Uterus (tissue), 4 donors: ENCODE data around the gene HOXB4. TPM values are rescaled to one million over a fixed set of nuclear protein-coding genes. Genes with fewer than 3 reads are reported as not detected.

Source experiments
- DNase-seq, 2 donors: peaks; one replicate each; pipeline ENCODE4 v3.0.0-alpha.2; 2019 to 2020
- H3K27ac ChIP-seq, 2 donors: fragments of 200-600 bp; sonication (generic); 1 replicate in 1 of 2; 2 replicates in 1 of 2; pipeline ENCODE4 v1.5.1; 2016 to 2018
- H3K27me3 ChIP-seq, 2 donors: fragments of 200-600 bp; sonication (generic); one replicate each; pipeline ENCODE4 v1.5.1; 2018 to 2019; ENCODE audit warnings: control low read depth in 1 of 2
- H3K36me3 ChIP-seq, 2 donors: fragments of 200-600 bp; sonication (generic); one replicate each; pipeline ENCODE4 v1.5.1; 2019; ENCODE audit warnings: control low read depth in 1 of 2
- H3K4me1 ChIP-seq, 2 donors: fragments of 200-600 bp; sonication (generic); one replicate each; pipeline ENCODE4 v1.5.1; 2018 to 2019; ENCODE audit warnings: control low read depth in 1 of 2
- H3K4me3 ChIP-seq, 2 donors: fragments of 200-600 bp; sonication (generic); 1 replicate in 1 of 2; 2 replicates in 1 of 2; pipeline ENCODE4 v1.5.1; 2018 to 2019; ENCODE audit warnings: mild to moderate bottlenecking in 1 of 2
- H3K9me3 ChIP-seq, 2 donors: fragments of 200-600 bp; sonication (generic); one replicate each; pipeline ENCODE4 v1.5.1; 2019; ENCODE audit warnings: control low read depth in 1 of 2
- POLR2A ChIP-seq, 2 donors: fragments of 450-650 bp; IDR thresholded peaks; one replicate each; pipeline ENCODE4 v1.6.1; 2016; ENCODE audit warnings: antibody characterized with exemption in 2 of 2, mild to moderate bottlenecking in 1 of 2, moderate library complexity in 1 of 2
- intact Hi-C: fragments of 100-400 bp; cut with DNase I; formaldehyde crosslinking; loops from one replicate; pipeline ENCODE4 v1.15.1; 2023; ENCODE audit warnings: low total_unique reads
- total RNA-seq, 4 donors: library from RNA; depleted of rRNA in 3 of 4; stranded (reverse); fragments of >200 nt in 3 of 4; gene quantifications; one replicate each; pipeline versions ENCODE4 v1.1.0 to v1.2.4, GENCODE V29; 2014 to 2023
- TF ChIP-seq, protein P1 (sequence below), 4 experiments: fragments of 200-600 bp in 2 of 4; fragments of 450-650 bp in 2 of 4; sonication (generic) in 2 of 4; IDR thresholded peaks; one replicate each; pipeline ENCODE4 v1.5.1; 2016 to 2019; ENCODE audit warnings: antibody characterized with exemption in 4 of 4, mild to moderate bottlenecking in 2 of 4, moderate library complexity in 1 of 4
- donor health status: DM: yes; HTN: yes; CAD: no.

HOXB4 gene
- total RNA-seq, 4 donors from 2014 or later, result 0.88 to 6.9 (median 5.5) TPM; not detected in 1

- Histone ChIP-seq H3K4me3 (no peak overlapping the region), H3K4me1 (peaks cover 0 to 7% of the 10 kb centered on the region in 2 donors), H3K36me3 (no peaks in the 10 kb centered on the region), H3K27ac (no peak overlapping the region), H3K9me3 (no peaks in the 10 kb centered on the region), H3K27me3 (peaks cover 9 to 71% of the 10 kb centered on the region in 2 donors)
- TF ChIP-seq, protein P1, sequence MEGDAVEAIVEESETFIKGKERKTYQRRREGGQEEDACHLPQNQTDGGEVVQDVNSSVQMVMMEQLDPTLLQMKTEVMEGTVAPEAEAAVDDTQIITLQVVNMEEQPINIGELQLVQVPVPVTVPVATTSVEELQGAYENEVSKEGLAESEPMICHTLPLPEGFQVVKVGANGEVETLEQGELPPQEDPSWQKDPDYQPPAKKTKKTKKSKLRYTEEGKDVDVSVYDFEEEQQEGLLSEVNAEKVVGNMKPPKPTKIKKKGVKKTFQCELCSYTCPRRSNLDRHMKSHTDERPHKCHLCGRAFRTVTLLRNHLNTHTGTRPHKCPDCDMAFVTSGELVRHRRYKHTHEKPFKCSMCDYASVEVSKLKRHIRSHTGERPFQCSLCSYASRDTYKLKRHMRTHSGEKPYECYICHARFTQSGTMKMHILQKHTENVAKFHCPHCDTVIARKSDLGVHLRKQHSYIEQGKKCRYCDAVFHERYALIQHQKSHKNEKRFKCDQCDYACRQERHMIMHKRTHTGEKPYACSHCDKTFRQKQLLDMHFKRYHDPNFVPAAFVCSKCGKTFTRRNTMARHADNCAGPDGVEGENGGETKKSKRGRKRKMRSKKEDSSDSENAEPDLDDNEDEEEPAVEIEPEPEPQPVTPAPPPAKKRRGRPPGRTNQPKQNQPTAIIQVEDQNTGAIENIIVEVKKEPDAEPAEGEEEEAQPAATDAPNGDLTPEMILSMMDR (IDR thresholded peaks at IDR 0.05), result no peak
- no peak for TF ChIP-seq POLR2A (IDR thresholded peaks at IDR 0.05)
- DNase-seq, result no peak
- intact Hi-C loops, result loop anchor here (10.0 kb wide), 1 partner anchor 254 kb away; no protein-coding TSS in a partner anchor
Observed at GRCh38 chr17:48598736-48599135, 20.6 kb upstream of the HOXB4 start.

DNA sequence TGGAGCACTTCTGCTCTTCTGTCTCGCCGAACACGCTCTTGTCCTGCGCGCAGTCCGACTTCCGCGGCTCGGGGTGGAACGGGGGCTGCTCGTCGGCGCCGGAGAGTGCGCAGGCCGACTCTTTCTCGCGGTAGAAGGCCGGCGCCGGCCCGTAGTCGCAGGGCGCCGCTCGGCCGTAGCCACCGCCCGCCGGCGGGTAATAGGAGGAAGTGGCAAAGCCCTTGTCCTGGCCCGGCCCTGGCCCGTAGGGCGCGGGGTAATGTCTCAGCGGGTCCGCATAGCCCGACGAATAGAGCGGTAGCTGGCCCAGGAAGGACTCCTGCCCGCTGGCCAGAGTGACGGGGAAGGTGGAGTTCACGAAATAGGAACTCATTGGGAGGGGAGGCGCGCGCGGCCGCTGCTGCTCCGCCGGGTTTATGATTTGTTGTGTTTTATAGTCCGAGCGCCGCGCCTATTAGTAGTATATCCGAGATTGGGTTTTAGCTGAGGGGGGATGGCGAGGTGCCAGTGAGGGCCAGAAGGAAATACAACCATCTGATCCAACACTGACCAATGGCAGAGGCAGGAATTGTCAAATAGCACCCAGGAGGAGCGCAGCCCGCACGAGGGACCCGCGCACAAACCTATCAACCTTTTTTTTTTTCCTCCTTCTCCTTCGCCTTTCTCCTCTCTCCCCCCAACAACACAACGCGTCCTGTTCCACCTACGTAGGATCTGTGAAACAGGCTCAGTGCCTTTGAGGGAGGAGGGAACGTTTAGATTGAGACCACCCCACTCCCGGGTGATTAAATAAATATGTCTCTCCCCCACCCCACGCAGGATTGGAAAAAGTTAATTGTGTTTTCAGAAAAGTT is 19.9 kb upstream of the HOXB4 start:
- TF ChIP-seq, protein P1 (IDR thresholded peaks at IDR 0.05), result no peak
- peak in 1 of 2 donors; percentile 46 for TF ChIP-seq POLR2A (IDR thresholded peaks at IDR 0.05)
- peak; percentile 51 to 56 for DNase-seq
- intact Hi-C loops, result loop anchor here (10.0 kb wide), 1 partner anchor 253 kb away; no protein-coding TSS in a partner anchor
- Histone ChIP-seq H3K9me3 (no peaks in the 10 kb centered on the region), H3K4me3 (peak overlapping the region; percentile 35 to 39), H3K36me3 (no peaks in the 10 kb centered on the region), H3K4me1 (peaks cover 0 to 7% of the 10 kb centered on the region in 2 donors), H3K27ac (peak overlapping the region; percentile 44 to 50), H3K27me3 (peaks cover 9 to 71% of the 10 kb centered on the region in 2 donors)

DNA sequence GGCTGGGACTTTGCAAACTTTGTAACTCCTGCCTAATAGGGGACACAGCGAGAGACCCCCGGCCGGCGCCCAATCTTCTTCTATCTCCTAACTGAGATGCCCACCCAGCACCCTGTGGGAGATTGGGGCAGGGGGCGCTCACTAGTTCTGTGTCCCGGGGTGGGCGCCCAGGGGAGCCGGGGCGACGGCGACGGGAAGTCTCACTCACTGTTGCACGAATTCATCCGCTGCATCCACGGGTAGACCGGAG is 19.3 kb upstream of the HOXB4 start:
- intact Hi-C loops, result loop anchor here (10.0 kb wide), 1 partner anchor 253 kb away; no protein-coding TSS in a partner anchor
- TF ChIP-seq, protein P1 (IDR thresholded peaks at IDR 0.05), result no peak
- TF ChIP-seq POLR2A (IDR thresholded peaks at IDR 0.05), result no peak
- Histone ChIP-seq H3K27me3 (peaks cover 9 to 71% of the 10 kb centered on the region in 2 donors), H3K36me3 (no peaks in the 10 kb centered on the region), H3K4me1 (peaks cover 0 to 7% of the 10 kb centered on the region in 2 donors), H3K4me3 (peak overlapping the region; percentile 35 to 39), H3K27ac (peak overlapping the region; percentile 44 to 50), H3K9me3 (no peaks in the 10 kb centered on the region)
- DNase-seq, result no peak

DNA sequence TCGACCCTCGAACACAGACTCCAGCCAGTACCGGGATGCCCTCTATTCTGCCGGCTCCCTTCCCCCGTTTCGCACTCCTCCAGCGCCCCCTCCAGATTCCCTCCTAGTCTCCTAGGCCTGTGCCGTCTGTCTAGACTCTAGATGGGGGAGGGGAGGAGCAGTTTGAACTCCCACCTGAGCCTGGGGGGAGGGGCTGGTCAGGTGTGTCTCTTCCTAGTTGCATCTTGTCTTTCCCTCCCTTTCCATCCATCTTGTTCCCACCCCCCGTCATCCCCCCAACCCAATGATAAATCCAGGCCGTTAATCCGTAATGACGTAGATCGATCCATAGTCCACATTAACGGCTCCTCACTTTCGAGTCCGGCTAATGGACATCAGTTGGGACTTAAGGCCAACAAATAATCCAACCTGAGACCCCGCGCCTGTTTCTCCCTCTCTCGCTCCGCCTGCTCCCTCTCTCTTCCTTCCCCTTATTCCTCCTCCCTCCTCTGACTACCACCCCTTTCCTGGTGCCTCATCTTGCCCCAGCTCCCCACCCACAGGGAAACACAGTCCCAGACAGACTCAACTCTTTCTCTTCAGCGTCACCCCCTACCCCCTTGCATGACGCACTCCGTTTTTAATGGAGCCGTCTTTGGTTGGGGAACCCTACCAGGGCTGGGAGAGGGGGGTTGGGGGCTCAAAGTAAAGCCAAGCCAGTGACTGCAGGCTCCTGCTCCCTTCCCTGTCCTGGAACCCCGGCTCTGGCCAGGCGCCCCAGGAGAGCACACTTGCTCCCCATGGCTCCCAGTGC is 18.8 kb upstream of the HOXB4 start:
- H3K27me3 ChIP-seq, result peaks cover 9 to 71% of the 10 kb centered on the region in 2 donors
- no peaks in the 10 kb centered on the region for H3K36me3 ChIP-seq
- H3K4me1 ChIP-seq, result peaks cover 0 to 7% of the 10 kb centered on the region in 2 donors
- H3K27ac ChIP-seq, result peak overlapping the region in 1 of 2 donors; percentile 44
- TF ChIP-seq, protein P1 (IDR thresholded peaks at IDR 0.05), result no peak
- TF ChIP-seq POLR2A (IDR thresholded peaks at IDR 0.05), result no peak
- no peaks in the 10 kb centered on the region for H3K9me3 ChIP-seq
- DNase-seq, result no peak
- H3K4me3 ChIP-seq, result peak overlapping the region in 1 of 2 donors; percentile 35
- intact Hi-C loops, result loop anchor here (10.0 kb wide), 1 partner anchor 252 kb away; no protein-coding TSS in a partner anchor
